Endometrial microvascular endothelial cells (primary cell): ENCODE data around the gene ZNF502. TPM values are rescaled to one million over a fixed set of nuclear protein-coding genes. Genes with fewer than 3 reads are reported as not detected.
"Not testable (repeated sequence)": the region's sequence is repeated elsewhere in the genome, so short reads cannot be mapped to it uniquely, and the experiment has no call there.

Experiments used
- in situ Hi-C: cut with HindIII; loops from 2 replicates; pipeline ENCODE4 v1.10.0; 2017; ENCODE audit warnings: low sequenced_read_pairs, low pct_unique_long_range_greater_than_20kb; ENCODE audit errors: inconsistent ontology term
- total RNA-seq: library from RNA; depleted of rRNA; stranded (reverse); fragments of >200 nt; gene quantifications from one replicate; pipeline ENCODE4 v1.2.3, GENCODE V29; 2015; ENCODE audit errors: inconsistent ontology term

The ZNF502 gene
- total RNA-seq, result 0.28 TPM

DNA sequence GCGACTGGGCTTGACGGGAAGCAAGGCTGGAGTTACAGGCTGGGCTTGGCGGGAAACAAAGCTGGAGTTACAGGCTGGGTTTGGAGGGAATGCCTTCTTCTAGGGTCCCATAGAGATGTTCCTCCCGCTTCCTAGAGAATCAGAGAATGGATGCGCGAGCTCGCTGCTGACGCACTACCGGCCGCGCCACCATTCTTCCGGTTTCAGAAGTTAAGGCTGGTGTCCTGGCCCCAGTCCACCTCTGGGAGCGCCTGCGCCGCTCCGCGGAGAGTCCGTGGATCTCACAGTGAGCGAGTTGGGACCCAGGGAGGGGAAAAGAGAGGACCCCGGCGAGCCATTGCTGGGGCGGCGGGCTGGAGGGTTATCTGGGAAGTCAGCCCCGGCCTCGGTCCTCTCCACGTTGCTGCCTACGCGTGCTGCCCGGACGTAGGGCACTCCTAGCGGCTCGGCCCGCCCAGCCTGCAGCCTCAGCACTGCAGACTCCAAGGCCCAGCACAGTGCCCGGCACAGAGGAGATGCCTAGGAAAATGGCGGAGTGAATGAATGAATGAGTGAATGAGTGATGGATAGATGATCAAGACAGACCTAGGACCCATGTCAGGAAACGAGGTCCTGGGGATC is at the start of gene ZNF502:
Gene ZNF502, plus strand, starts transcription at position 206 of the 621 bp plus-strand sequence. CDS start 7,602 bp downstream, outside the sequence.
- in situ Hi-C loops, result no loop called here

GRCh38 chr3:44665173-44665572 is 47.3 kb upstream of the ZNF502 start:
- in situ Hi-C loops, result no loop called here

DNA sequence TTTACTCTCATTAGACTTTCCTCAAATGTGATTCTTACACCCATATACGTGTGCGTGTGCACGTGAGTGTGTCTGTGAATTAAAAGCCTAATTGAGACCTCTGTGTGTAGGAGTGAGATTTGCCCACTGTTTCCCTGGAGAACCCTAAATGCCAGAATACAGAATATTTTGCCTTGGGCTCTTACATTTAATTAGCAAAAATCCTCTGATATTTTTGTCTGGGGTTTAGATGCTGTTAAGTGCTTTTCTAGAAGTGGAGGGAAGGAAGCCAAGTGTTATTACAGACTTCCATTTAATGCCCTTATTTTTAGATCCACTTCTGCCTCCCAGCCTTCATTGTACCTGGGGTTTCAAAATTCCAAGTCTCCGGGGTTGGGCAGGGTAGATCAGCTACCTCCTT is 46.1 kb upstream of the ZNF502 start:
- in situ Hi-C loops, result no loop called here

DNA sequence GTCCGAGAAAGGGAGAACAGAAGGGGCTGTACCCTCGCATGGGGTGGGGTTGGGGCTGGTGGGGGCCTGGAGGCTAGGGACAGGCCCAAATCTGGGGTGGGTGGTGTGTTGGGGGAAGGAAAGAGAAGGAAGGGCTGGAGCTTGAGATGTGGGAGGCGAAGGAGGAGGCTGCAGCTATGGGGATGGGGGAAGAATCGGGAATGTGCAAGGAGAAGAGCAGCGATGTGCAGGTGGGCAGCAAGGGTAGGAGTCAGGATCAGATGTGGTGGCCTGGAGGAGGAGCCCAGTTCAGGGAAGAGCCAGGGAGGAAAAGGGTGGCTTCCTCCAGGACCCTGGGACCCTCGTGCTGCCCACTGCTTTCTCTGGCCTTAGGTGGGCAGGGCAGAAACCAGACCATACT is 42.7 kb upstream of the ZNF502 start:
- in situ Hi-C loops, result no loop called here

GRCh38 chr3:44673466-44673865 is 39.0 kb upstream of the ZNF502 start:
- in situ Hi-C loops, result not testable (repeated sequence)

DNA sequence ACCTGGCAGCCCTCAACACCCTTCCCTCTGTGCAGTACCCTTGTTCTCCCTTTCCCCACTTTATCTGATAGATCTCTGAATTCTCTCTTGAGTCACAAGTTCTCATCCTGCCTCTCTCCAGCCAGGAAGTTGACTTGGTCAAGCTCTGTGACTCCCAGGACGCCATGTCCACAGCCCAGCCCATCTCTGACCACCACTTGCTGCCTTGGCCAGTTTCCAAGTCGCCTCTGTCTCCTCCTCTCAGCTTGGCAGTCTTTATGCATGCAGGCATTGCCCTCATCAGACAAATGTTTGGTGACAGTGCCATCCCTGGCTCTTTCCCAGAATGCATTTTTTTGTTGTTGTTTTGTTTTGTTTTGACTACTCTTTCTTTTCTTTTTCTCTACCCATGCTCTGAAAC is 38.2 kb upstream of the ZNF502 start:
- in situ Hi-C loops, result no loop called here

DNA sequence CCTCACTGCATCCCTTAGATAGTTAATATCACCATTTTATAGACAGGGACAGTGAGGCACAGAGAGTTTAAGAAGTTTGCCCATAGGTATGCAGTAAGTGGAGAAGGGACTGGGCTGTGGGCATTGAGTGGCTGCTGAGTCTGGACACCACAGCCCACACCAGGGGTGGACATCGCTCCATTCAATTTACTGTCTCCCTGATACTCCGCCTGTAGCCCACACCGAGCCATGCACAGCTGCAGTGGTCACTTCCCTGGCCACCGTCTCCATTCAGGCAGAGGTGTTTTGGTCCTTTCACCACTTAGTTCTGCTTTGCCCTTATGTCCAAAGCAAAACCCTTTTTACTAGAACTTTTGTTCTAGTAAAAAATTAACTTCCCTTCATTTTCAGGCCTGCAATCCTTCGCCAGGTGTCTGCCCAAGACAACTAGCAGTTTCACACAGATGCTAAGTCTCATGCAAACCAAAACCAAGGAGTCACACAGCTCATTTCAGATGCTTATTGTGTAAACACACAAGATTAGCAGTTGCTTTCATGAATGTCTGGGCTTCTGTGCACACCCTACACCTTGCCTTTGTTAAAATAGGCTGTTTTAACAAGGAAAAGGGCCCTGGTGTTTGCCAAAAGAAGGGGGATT is 33.9 kb upstream of the ZNF502 start:
- in situ Hi-C loops, result no loop called here

GRCh38 chr3:44680921-44681455 is 31.5 kb upstream of the ZNF502 start:
- in situ Hi-C loops, result no loop called here

DNA sequence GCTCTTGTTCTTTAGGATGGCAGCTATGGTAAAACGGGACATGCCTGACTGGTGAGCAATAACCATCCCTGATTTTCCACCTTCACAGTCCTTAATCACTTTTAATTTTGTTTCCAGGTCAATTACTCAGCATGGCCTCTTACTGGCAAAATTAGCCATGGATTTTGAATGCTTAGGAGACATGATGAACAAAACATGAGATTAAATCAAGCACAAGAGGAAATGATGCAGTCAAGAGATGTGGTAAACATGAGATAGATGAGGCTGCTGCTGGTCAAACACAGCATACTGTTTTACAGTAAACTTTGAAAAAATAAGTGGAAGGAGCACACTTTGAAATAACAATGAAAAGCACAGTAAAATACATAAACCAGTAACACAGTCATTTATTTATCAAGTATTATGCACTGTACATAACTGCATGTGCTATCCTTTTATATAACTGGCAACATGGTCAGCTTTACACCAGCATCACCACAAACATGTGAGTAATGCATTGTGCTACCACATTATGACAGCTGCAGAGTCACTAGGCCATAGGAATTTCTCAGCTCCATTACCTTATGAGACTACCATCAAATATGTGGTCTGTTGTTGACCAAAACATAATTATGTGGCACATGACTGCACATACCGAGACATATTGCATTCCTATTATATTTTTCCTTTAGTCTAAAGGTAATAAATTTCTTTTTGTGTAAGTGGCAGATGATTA is 30.1 kb upstream of the ZNF502 start:
- in situ Hi-C loops, result no loop called here

DNA sequence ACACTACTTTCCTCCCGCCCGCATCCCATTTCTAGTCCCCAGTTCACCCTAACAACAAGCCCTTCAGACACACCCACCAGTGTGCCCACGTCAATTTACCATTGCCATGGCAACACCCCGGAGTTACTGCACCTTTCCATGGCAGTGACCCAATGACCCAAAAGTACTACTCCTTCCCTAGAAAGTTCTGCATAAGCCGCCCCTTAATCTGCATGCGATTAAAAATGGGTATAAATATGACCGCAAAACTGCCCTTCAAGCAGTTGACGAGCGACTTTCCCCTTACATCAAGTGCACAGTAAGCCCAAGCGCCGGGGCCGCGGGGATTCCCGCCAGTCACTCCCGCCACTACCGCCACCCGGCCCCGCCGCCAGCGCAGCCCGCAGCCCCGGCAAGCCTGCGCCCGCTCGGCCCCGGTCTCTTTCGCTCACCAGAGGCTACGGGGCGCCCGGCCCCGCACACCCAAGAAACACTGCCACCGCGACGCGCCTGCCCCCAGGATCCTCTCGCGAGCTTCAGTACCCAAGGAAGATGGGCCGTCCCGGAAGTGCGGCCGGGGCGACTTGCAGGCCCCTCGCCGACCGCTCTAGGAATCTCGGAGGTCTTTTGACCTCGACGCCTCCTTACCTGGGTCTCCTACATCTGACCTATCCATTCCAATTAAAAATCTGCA is 27.2 kb upstream of the ZNF502 start:
- in situ Hi-C loops, result no loop called here

DNA sequence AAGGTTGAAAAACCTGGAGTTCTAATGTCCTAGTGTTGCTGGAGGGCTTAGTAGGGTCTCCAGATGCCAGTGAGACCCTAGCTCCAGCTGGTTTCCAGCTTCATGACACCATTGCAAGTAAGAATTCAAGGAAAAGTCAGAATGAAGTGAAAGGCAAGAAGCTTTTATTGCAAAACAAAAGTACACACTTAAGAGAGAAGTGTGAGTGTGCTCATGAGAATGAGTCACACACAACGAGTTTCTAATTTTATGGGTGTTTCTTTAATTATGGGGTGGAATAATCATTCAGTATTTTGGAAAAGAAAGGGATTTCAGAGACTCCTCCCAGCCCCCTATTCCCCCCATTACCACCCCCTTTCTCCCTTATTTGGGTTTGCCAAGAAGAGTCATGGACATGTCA is 24.6 kb upstream of the ZNF502 start:
- in situ Hi-C loops, result no loop called here

DNA sequence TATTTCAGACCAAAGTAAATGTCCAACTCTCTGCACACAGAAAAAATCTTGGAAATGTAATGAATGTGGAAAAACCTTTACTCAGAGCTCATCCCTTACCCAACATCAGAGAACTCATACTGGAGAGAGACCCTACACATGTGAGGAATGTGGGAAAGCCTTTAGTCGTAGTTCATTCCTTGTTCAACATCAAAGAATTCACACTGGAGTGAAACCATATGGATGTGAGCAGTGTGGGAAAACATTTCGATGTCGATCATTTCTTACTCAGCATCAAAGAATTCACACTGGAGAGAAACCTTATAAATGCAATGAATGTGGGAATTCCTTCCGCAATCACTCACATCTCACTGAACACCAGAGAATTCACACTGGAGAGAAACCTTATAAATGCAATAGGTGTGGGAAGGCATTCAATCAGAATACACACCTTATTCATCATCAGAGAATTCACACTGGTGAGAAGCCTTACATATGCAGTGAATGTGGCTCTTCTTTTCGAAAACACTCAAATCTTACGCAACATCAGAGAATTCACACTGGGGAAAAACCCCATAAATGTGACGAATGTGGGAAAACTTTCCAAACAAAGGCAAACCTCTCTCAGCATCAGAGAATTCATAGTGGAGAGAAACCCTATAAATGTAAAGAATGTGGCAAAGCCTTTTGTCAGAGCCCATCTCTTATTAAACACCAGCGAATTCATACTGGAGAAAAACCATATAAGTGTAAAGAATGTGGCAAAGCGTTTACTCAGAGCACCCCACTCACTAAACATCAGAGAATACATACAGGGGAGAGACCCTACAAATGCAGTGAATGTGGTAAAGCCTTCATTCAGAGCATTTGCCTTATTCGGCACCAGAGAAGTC is 9.0 kb downstream of the ZNF502 start:
- in situ Hi-C loops, result no loop called here

DNA sequence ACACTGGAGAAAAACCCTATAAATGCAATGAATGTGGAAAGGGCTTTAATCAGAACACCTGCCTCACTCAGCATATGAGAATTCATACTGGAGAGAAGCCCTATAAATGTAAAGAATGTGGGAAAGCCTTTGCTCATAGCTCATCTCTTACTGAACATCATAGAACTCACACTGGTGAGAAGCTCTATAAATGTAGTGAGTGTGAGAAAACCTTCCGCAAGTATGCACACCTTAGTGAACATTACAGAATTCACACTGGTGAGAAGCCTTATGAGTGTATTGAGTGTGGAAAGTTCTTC is 9.6 kb downstream of the ZNF502 start:
- in situ Hi-C loops, result no loop called here

DNA sequence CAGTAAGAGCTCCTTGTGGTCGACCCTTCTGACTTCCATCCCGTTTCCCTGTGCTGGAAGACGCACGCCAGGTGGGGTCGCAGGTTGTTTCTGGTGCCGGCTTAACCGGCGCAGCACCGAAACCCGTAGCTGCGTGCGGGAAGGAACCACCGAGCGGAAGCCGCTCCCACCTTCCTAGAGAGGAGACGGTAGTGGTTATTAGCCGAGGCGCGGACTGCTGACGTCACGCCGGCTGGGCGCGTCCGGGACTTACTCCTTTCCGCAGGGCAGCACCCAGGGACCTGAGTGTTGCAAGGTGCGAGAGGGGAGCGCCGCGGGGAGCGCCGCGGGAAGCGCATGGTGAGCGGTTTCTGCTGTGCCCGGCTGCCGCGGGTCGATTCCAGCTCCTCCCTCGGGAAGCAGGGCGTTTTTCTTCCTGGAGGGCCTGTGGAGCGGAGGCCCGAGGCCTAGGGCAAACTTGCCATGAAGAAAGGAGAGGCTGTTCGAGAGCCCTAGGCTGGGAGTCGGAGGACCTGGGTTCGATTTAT is 17.0 kb downstream of the ZNF502 start, which contains the start of gene ZNF501:
Gene ZNF501, plus strand, starts transcription at position 252 of the 527 bp plus-strand sequence. CDS start 4,787 bp downstream, outside the sequence.
- in situ Hi-C loops, result no loop called here

GRCh38 chr3:44734646-44735168 is 22.2 kb downstream of the ZNF502 start:
- in situ Hi-C loops, result no loop called here

GRCh38 chr3:44761101-44761423 is 48.6 kb downstream of the ZNF502 start:
- in situ Hi-C loops, result no loop called here

DNA sequence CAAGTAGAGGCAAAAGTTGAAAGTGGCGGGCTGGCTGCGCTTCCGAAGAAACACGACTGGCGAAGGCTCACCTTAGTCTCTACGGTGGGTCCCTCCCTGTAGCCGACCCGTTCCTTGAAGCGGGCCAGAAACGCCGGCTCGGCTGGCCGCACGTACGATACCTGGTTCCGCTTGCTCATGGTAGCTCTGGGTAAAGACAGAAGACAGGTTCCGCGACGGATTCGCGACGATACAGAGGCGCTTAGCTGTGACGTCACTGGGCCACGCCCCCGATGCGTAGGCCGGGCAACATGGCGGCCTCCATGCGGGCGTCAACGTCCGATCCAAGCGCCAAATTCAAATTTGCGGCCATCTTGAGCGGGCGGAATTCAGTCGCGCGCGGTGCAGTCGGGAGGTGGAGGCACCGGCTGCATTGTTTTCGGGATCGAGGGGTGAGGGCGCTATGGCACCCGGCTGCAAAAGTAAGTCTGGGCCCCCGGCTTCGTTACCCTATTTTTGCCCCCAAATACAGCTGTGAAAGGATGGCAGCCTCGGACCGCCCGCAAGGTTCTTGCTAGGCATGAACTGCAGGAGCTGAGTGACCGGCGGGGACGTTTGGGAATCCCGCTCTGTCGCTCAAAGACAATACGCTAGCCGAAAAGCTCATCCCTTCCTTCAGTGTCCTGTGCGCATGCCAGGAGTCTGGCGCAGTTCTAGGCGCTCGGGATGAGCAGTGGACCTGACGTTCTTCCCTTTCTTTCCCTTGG is 49.1 kb downstream of the ZNF502 start, which contains the start of the genes KIAA1143 and KIF15:
Gene KIAA1143, minus strand, starts transcription at position 196 of the 746 bp plus-strand sequence. Its CDS starts 17 bp downstream, at position 179.
Gene KIF15, plus strand, starts transcription at position 371 of the 746 bp plus-strand sequence. Its CDS starts 72 bp downstream, at position 443.
- in situ Hi-C loops, result no loop called here
